Activated T-cell treated with anti-CD3 and anti-CD28 coated beads for 1 hour (primary cell): ENCODE results near the gene TNRC18.
"Not testable (repeated sequence)": the region's sequence is repeated elsewhere in the genome, so short reads cannot be mapped to it uniquely, and the experiment has no call there.

ENCODE experiments used
- DNase-seq: peaks from one replicate; pipeline ENCODE4 v3.0.0-alpha.2; 2020; ENCODE audit warnings: low read depth

TNRC18 gene

GRCh38 chr7:5349437-5350173, 74.0 kb downstream of the TNRC18 start:
- no peak for DNase-seq

- DNase-seq = no peak
Observed at GRCh38 chr7:5349005-5349380, 74.6 kb downstream of the TNRC18 start.

- no peak for DNase-seq
Observed at GRCh38 chr7:5348134-5349004, 75.3 kb downstream of the TNRC18 start.

GRCh38 chr7:5345671-5346070, 78.0 kb downstream of the TNRC18 start:
- DNase-seq = no peak

GRCh38 chr7:5345171-5345570, 78.5 kb downstream of the TNRC18 start:
- DNase-seq = no peak

- DNase-seq = no peak
Observed at GRCh38 chr7:5344342-5344741, 79.3 kb downstream of the TNRC18 start.

GRCh38 chr7:5343884-5344283, 79.8 kb downstream of the TNRC18 start:
- DNase-seq = no peak

GRCh38 chr7:5342631-5343030, 81.0 kb downstream of the TNRC18 start:
- DNase-seq = no peak

GRCh38 chr7:5339955-5340354, 83.7 kb downstream of the TNRC18 start:
- no peak for DNase-seq

- DNase-seq = no peak
Observed at GRCh38 chr7:5337047-5337446, 86.6 kb downstream of the TNRC18 start.

- no peak for DNase-seq
Observed at GRCh38 chr7:5334671-5335070, 89.0 kb downstream of the TNRC18 start.

GRCh38 chr7:5333121-5334045, 90.3 kb downstream of the TNRC18 start:
- no peak for DNase-seq

GRCh38 chr7:5332579-5332978, 91.1 kb downstream of the TNRC18 start:
- DNase-seq = no peak

GRCh38 chr7:5330288-5330687, 93.3 kb downstream of the TNRC18 start:
- no peak for DNase-seq

- no peak for DNase-seq
Observed at GRCh38 chr7:5324961-5325360, 98.7 kb downstream of the TNRC18 start.

- DNase-seq = not testable (repeated sequence)
Observed at GRCh38 chr7:5323800-5324781, 99.5 kb downstream of the TNRC18 start.

GRCh38 chr7:5322621-5323410, 100.8 kb downstream of the TNRC18 start:
- DNase-seq = no peak

GRCh38 chr7:5320802-5321396, 102.7 kb downstream of the TNRC18 start:
- DNase-seq = no peak

- no peak for DNase-seq
Observed at GRCh38 chr7:5320391-5320790, 103.2 kb downstream of the TNRC18 start.

GRCh38 chr7:5318613-5319012, 105.0 kb downstream of the TNRC18 start:
- DNase-seq = not testable (repeated sequence)
